H9 (cell line): ENCODE results near the gene TNK2. TPM values are rescaled to one million over a fixed set of nuclear protein-coding genes. Genes with fewer than 3 reads are reported as not detected.

ENCODE experiments used
- DNase-seq: peaks from one replicate; pipeline ENCODE4 v3.0.0-alpha.2; 2017
- H2AFZ ChIP-seq: one replicate; pipeline ENCODE4 v1.6.1; 2013; ENCODE audit warnings: mild to moderate bottlenecking, low read length, control low read depth, moderate library complexity
- H2AK5ac ChIP-seq: 2 replicates; pipeline ENCODE4 v1.6.1; 2013; ENCODE audit warnings: low read length, control low read depth, mixed read lengths; ENCODE audit not compliant: insufficient read length
- H2BK120ac ChIP-seq: one replicate; pipeline ENCODE4 v1.6.1; 2013; ENCODE audit warnings: low read depth, mild to moderate bottlenecking, low read length, control low read depth, inconsistent platforms; ENCODE audit not compliant: poor library complexity, severe bottlenecking
- H2BK12ac ChIP-seq: 2 replicates; pipeline ENCODE4 v1.6.1; 2013; ENCODE audit warnings: low read length, control low read depth, mixed read lengths, low read depth; ENCODE audit not compliant: insufficient read length
- H2BK15ac ChIP-seq: 2 replicates; pipeline ENCODE4 v1.6.1; 2013; ENCODE audit warnings: low read depth, low read length, control low read depth
- H2BK20ac ChIP-seq: one replicate; pipeline ENCODE4 v1.6.1; 2013; ENCODE audit warnings: low read depth, mild to moderate bottlenecking, low read length, control low read depth, inconsistent platforms; ENCODE audit not compliant: poor library complexity, severe bottlenecking
- H2BK5ac ChIP-seq: 2 replicates; pipeline ENCODE4 v1.6.1; 2013; ENCODE audit warnings: low read length, control low read depth, mixed read lengths; ENCODE audit not compliant: insufficient read length
- H3K14ac ChIP-seq: 2 replicates; pipeline ENCODE4 v1.6.1; 2013; ENCODE audit warnings: low read length, control low read depth; ENCODE audit not compliant: insufficient read depth
- H3K18ac ChIP-seq: 2 replicates; pipeline ENCODE4 v1.6.1; 2013; ENCODE audit warnings: low read depth, mild to moderate bottlenecking, mixed read lengths, low read length, control low read depth; ENCODE audit not compliant: insufficient read length
- H3K23ac ChIP-seq: 2 replicates; pipeline ENCODE4 v1.6.1; 2013; ENCODE audit warnings: low read length, control low read depth, mixed read lengths, low read depth; ENCODE audit not compliant: insufficient read length
- H3K23me2 ChIP-seq: 2 replicates; pipeline ENCODE4 v1.6.1; 2013; ENCODE audit warnings: low read depth, mild to moderate bottlenecking, mixed read lengths, low read length, control low read depth; ENCODE audit not compliant: insufficient read length, poor library complexity, severe bottlenecking
- H3K27ac ChIP-seq: 2 replicates; pipeline ENCODE4 v1.5.1; 2013; ENCODE audit warnings: low read length, control low read depth, mixed read lengths, low read depth; ENCODE audit not compliant: insufficient read length
- H3K27me3 ChIP-seq: 2 replicates; pipeline ENCODE4 v1.6.1; 2013; ENCODE audit warnings: low read length, control low read depth, inconsistent platforms; ENCODE audit not compliant: insufficient read depth
- H3K4ac ChIP-seq: 2 replicates; pipeline ENCODE4 v1.6.1; 2013; ENCODE audit warnings: low read depth, mild to moderate bottlenecking, control low read depth, inconsistent platforms, low read length, moderate library complexity
- H3K4me1 ChIP-seq: 2 replicates; pipeline ENCODE4 v1.6.1; 2013; ENCODE audit warnings: low read length, control low read depth, inconsistent platforms; ENCODE audit not compliant: insufficient read depth
- H3K4me2 ChIP-seq: 2 replicates; pipeline ENCODE4 v1.6.1; 2013; ENCODE audit warnings: low read length, control low read depth, mixed read lengths; ENCODE audit not compliant: insufficient read length, insufficient read depth
- H3K56ac ChIP-seq: 2 replicates; pipeline ENCODE4 v1.6.1; 2013; ENCODE audit warnings: low read depth, mild to moderate bottlenecking, mixed read lengths, low read length, control low read depth; ENCODE audit not compliant: insufficient read length
- H3K79me1 ChIP-seq: 2 replicates; pipeline ENCODE4 v1.6.1; 2013; ENCODE audit warnings: low read depth, mild to moderate bottlenecking, moderate library complexity, low read length, control low read depth, inconsistent platforms; ENCODE audit not compliant: insufficient read depth, poor library complexity, severe bottlenecking
- H3K79me2 ChIP-seq: 2 replicates; pipeline ENCODE4 v1.6.1; 2013; ENCODE audit warnings: low read length, control low read depth, inconsistent platforms; ENCODE audit not compliant: insufficient read depth
- H3K9ac ChIP-seq: 2 replicates; pipeline ENCODE4 v1.6.1; 2013; ENCODE audit warnings: low read length, control low read depth, mixed read lengths; ENCODE audit not compliant: insufficient read length; ENCODE audit errors: extremely low read depth
- H3K9me3 ChIP-seq: one replicate; pipeline ENCODE4 v1.6.1; 2013; ENCODE audit warnings: low read depth, low read length, inconsistent platforms; ENCODE audit not compliant: control insufficient read depth
- H3T11ph ChIP-seq: one replicate; pipeline ENCODE4 v1.6.1; 2013; ENCODE audit warnings: mild to moderate bottlenecking, low read length, control low read depth, inconsistent platforms
- H4K20me1 ChIP-seq: one replicate; pipeline ENCODE4 v1.6.1; 2013; ENCODE audit not compliant: control insufficient read depth, insufficient read length, insufficient read depth
- H4K5ac ChIP-seq: 2 replicates; pipeline ENCODE4 v1.6.1; 2013; ENCODE audit warnings: low read depth, mild to moderate bottlenecking, mixed read lengths, low read length, control low read depth; ENCODE audit not compliant: insufficient read length
- H4K8ac ChIP-seq: replicated peaks from 2 replicates; pipeline ENCODE4 v1.6.1; 2013; ENCODE audit warnings: low read length, control low read depth, mixed read lengths, low read depth; ENCODE audit not compliant: insufficient read length
- H4K91ac ChIP-seq: 2 replicates; pipeline ENCODE4 v1.6.1; 2013; ENCODE audit warnings: low read depth, mild to moderate bottlenecking, moderate library complexity, mixed read lengths, low read length, control low read depth; ENCODE audit not compliant: insufficient read length
- H3K27ac Mint-ChIP-seq, 3 experiments: 2 replicates in 2 of 3; 3 replicates in 1 of 3; pipeline ENCODE4 v1.8.0; 2020 to 2021; ENCODE audit warnings: mixed read lengths in 3 of 3, mild to moderate bottlenecking in 1 of 3, moderate library complexity in 1 of 3
- H3K27me3 Mint-ChIP-seq: 2 replicates; pipeline ENCODE4 v1.8.0; 2021; ENCODE audit warnings: low read depth, mild to moderate bottlenecking, moderate library complexity, mixed read lengths
- H3K36me3 Mint-ChIP-seq, 3 experiments: 2 replicates in 2 of 3; 3 replicates in 1 of 3; pipeline ENCODE4 v1.8.0; 2020 to 2021; ENCODE audit warnings: low read depth in 3 of 3, mixed read lengths in 3 of 3; ENCODE audit not compliant: insufficient read depth in 1 of 3
- H3K4me1 Mint-ChIP-seq, 2 experiments: 2 replicates each; pipeline ENCODE4 v1.8.0; 2020; ENCODE audit warnings: mixed read lengths in 2 of 2
- H3K4me3 Mint-ChIP-seq, 2 experiments: 2 replicates in 1 of 2; 3 replicates in 1 of 2; pipeline ENCODE4 v1.8.0; 2020 to 2021; ENCODE audit warnings: mild to moderate bottlenecking in 2 of 2, mixed read lengths in 2 of 2, moderate library complexity in 1 of 2
- H3K9me3 Mint-ChIP-seq, 2 experiments: 2 replicates in 1 of 2; 3 replicates in 1 of 2; pipeline ENCODE4 v1.8.0; 2020; ENCODE audit warnings: mild to moderate bottlenecking in 2 of 2, mixed read lengths in 2 of 2, moderate library complexity in 1 of 2
- CTCF ChIP-seq: fragments of 200-600 bp; sonication (generic); conservative IDR thresholded peaks from 3 replicates; pipeline ENCODE4 v1.8.0; 2021; ENCODE audit warnings: antibody characterized with exemption, mild to moderate bottlenecking
- WGBS: extraction: QIAGEN DNeasy Blood & Tissue Kit; methylation state at CpG from one replicate; pipeline ENCODE4 v1.1.7; 2013; ENCODE audit warnings: missing lambda C conversion rate, low lambda C conversion rate, mixed read lengths; ENCODE audit not compliant: insufficient read length; ENCODE audit errors: extremely low coverage; 5-methylcytosine and 5-hydroxymethylcytosine counted together
- total RNA-seq: library from RNA; stranded (reverse); gene quantifications from 2 replicates; pipeline ENCODE4 v1.2.1, GENCODE V29; 2021

TNK2 gene
- total RNA-seq, 1 experiment from 2014 or later, result 34.5 TPM

GRCh38 chr3:195815169-195815771, 93.1 kb downstream of the TNK2 start:
- Mint-ChIP-seq H3K4me1 (peaks cover 16 to 19% of the 10 kb centered on the region in 2 experiments), H3K27me3 (peaks cover 8% of the 10 kb centered on the region), H3K9me3 (no peaks in the 10 kb centered on the region; a peak in 1 of 5 replicates), H3K36me3 (no peaks in the 10 kb centered on the region), H3K27ac (peak overlapping the region in 1 of 3 experiments; percentile 18; a peak in 1 of 7 replicates), H3K4me3 (no peak overlapping the region)
- Histone ChIP-seq H3K79me1 (no peaks in the 10 kb centered on the region), H3K4ac (no peak overlapping the region), H3K27ac (no peak overlapping the region), H3K56ac (no peak overlapping the region), H3K79me2 (no peaks in the 10 kb centered on the region), H3K18ac (no peak overlapping the region), H4K91ac (no peak overlapping the region), H2BK20ac (no peak overlapping the region), H3K27me3 (no peaks in the 10 kb centered on the region), H4K5ac (no peak overlapping the region), H3K23ac (no peak overlapping the region), H3T11ph (no peak overlapping the region), H4K8ac (no peak overlapping the region), H2BK120ac (no peak overlapping the region), H2AK5ac (no peak overlapping the region), H4K20me1 (no peaks in the 10 kb centered on the region), H3K4me1 (peaks cover 3% of the 10 kb centered on the region), H3K14ac (no peak overlapping the region; the same call in 1 of the 2 replicates), H3K9me3 (no peaks in the 10 kb centered on the region), H2BK5ac (no peak overlapping the region), H3K9ac (no peak overlapping the region), H2AFZ (no peak overlapping the region), H3K23me2 (no peaks in the 10 kb centered on the region), H2BK15ac (no peak overlapping the region), H3K4me2 (no peak overlapping the region), H2BK12ac (no peak overlapping the region)
- DNase-seq, result peak; percentile 36
- WGBS, result no CpG with 5 or more reads among the region's 18 CpGs
- TF ChIP-seq CTCF, result no peak
